Neural cell (in vitro differentiated cells): ENCODE measurements around the gene SEPTIN7.

ENCODE experiments used
- EZH2 ChIP-seq: fragments of 200-600, 300-800 bp; shearing (Covaris generic), sonication (generic); IDR thresholded peaks from 2 replicates; pipeline ENCODE4 v1.6.1; 2014; ENCODE audit warnings: antibody characterized with exemption, low read length, borderline replicate concordance, mild to moderate bottlenecking; ENCODE audit not compliant: insufficient read depth, poor library complexity, severe bottlenecking
- TAF1 ChIP-seq: IDR thresholded peaks from 2 replicates; pipeline ENCODE4 v1.6.1; 2012; ENCODE audit warnings: low read depth
- TF ChIP-seq, protein P1 (sequence below): fragments of 450-650 bp; IDR thresholded peaks from 2 replicates; pipeline ENCODE4 v1.5.1; 2014; ENCODE audit warnings: antibody characterized with exemption, mild to moderate bottlenecking, moderate library complexity; ENCODE audit not compliant: poor library complexity, severe bottlenecking
- TF ChIP-seq, protein P2 (sequence below): IDR thresholded peaks from 2 replicates; pipeline ENCODE4 v1.6.1; 2012; ENCODE audit warnings: borderline replicate concordance

DNA sequence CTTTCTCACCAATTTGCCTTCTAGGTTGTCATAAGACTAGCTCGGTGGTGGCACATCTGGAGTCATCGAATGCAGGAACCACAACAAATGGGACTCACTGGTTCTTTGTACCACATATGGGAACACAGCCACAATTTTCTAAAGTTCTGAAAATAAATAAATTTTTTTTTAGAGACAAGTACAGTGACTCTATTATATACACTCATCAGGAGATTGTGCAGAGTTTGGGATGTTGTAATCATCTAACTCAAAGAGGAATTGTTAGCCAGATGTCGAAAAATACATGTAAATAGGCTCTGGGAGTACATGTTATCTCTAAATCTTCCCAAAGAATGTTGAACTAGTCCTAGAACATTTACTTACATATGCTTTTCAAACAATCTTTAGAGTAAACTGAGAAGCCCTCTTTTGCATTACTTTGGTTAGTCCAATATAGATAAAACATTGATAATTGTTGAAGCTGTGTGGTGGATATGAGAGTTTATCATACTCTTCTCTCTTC lies 19.6 kb upstream of the SEPTIN7 start:
- TF ChIP-seq, protein P1, sequence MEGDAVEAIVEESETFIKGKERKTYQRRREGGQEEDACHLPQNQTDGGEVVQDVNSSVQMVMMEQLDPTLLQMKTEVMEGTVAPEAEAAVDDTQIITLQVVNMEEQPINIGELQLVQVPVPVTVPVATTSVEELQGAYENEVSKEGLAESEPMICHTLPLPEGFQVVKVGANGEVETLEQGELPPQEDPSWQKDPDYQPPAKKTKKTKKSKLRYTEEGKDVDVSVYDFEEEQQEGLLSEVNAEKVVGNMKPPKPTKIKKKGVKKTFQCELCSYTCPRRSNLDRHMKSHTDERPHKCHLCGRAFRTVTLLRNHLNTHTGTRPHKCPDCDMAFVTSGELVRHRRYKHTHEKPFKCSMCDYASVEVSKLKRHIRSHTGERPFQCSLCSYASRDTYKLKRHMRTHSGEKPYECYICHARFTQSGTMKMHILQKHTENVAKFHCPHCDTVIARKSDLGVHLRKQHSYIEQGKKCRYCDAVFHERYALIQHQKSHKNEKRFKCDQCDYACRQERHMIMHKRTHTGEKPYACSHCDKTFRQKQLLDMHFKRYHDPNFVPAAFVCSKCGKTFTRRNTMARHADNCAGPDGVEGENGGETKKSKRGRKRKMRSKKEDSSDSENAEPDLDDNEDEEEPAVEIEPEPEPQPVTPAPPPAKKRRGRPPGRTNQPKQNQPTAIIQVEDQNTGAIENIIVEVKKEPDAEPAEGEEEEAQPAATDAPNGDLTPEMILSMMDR: no peak
- TF ChIP-seq EZH2 (no peak), TAF1 (no peak)
- TF ChIP-seq, protein P2, sequence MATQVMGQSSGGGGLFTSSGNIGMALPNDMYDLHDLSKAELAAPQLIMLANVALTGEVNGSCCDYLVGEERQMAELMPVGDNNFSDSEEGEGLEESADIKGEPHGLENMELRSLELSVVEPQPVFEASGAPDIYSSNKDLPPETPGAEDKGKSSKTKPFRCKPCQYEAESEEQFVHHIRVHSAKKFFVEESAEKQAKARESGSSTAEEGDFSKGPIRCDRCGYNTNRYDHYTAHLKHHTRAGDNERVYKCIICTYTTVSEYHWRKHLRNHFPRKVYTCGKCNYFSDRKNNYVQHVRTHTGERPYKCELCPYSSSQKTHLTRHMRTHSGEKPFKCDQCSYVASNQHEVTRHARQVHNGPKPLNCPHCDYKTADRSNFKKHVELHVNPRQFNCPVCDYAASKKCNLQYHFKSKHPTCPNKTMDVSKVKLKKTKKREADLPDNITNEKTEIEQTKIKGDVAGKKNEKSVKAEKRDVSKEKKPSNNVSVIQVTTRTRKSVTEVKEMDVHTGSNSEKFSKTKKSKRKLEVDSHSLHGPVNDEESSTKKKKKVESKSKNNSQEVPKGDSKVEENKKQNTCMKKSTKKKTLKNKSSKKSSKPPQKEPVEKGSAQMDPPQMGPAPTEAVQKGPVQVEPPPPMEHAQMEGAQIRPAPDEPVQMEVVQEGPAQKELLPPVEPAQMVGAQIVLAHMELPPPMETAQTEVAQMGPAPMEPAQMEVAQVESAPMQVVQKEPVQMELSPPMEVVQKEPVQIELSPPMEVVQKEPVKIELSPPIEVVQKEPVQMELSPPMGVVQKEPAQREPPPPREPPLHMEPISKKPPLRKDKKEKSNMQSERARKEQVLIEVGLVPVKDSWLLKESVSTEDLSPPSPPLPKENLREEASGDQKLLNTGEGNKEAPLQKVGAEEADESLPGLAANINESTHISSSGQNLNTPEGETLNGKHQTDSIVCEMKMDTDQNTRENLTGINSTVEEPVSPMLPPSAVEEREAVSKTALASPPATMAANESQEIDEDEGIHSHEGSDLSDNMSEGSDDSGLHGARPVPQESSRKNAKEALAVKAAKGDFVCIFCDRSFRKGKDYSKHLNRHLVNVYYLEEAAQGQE: no peak
